HepG2 (cell line): Measurements from ENCODE around the gene HSD3B7. TPM values are rescaled to one million over a fixed set of nuclear protein-coding genes. Genes with fewer than 3 reads are reported as not detected.

Experiments
- AFF4 ChIP-seq: sonication (generic); formaldehyde crosslinking; IDR thresholded peaks from 2 replicates; pipeline ENCODE4 v1.4.0; 2020; ENCODE audit warnings: missing genetic modification reagents
- DDIT3 ChIP-seq: sonication (generic); formaldehyde crosslinking; IDR thresholded peaks from 2 replicates; pipeline ENCODE4 v1.4.0; 2020; ENCODE audit warnings: mild to moderate bottlenecking, missing genetic modification reagents
- DR1 ChIP-seq: sonication (generic); formaldehyde crosslinking; IDR thresholded peaks from 2 replicates; pipeline ENCODE4 v1.8.0; 2021; ENCODE audit warnings: mild to moderate bottlenecking, missing genetic modification reagents, inconsistent platforms
- FOXM1 ChIP-seq: sonication (generic); formaldehyde crosslinking; IDR thresholded peaks from 2 replicates; pipeline ENCODE4 v1.5.0; 2020; ENCODE audit warnings: missing genetic modification reagents
- KMT2B ChIP-seq: IDR thresholded peaks from 2 replicates; pipeline ENCODE4 v1.6.1; 2016; ENCODE audit warnings: missing genetic modification reagents, missing compliant biosample characterization
- ONECUT2 ChIP-seq: sonication (generic); formaldehyde crosslinking; IDR thresholded peaks from 2 replicates; pipeline ENCODE4 v1.4.0; 2020; ENCODE audit warnings: missing genetic modification reagents
- PREB ChIP-seq: sonication (generic); formaldehyde crosslinking; IDR thresholded peaks from 2 replicates; pipeline ENCODE4 v1.4.0; 2020; ENCODE audit warnings: missing genetic modification reagents
- RERE ChIP-seq: IDR thresholded peaks from 2 replicates; pipeline ENCODE4 v1.6.1; 2016; ENCODE audit warnings: low read depth, missing genetic modification reagents, missing compliant biosample characterization
- RNF2 ChIP-seq: fragments of 450-650 bp; conservative IDR thresholded peaks from 2 replicates; pipeline ENCODE4 v1.6.1; 2016; ENCODE audit warnings: low read depth
- RORA ChIP-seq: sonication (generic); formaldehyde crosslinking; IDR thresholded peaks from 2 replicates; pipeline ENCODE4 v1.5.0; 2020; ENCODE audit warnings: mild to moderate bottlenecking, missing genetic modification reagents, moderate library complexity
- TBP ChIP-seq: sonication (generic); formaldehyde crosslinking; IDR thresholded peaks from 2 replicates; pipeline ENCODE4 v1.5.0; 2020; ENCODE audit warnings: missing genetic modification reagents
- TOE1 ChIP-seq: sonication (generic); formaldehyde crosslinking; IDR thresholded peaks from 2 replicates; pipeline ENCODE4 v1.4.0; 2020; ENCODE audit warnings: mild to moderate bottlenecking, missing genetic modification reagents
- YEATS4 ChIP-seq: sonication (generic); formaldehyde crosslinking; IDR thresholded peaks from 2 replicates; pipeline ENCODE4 v1.4.0; 2020; ENCODE audit warnings: missing genetic modification reagents, borderline replicate concordance
- ZFP37 ChIP-seq: sonication (generic); formaldehyde crosslinking; IDR thresholded peaks from 2 replicates; pipeline ENCODE4 v1.4.0; 2020; ENCODE audit warnings: missing genetic modification reagents, borderline replicate concordance
- ZFP91 ChIP-seq: sonication (generic); formaldehyde crosslinking; IDR thresholded peaks from 2 replicates; pipeline ENCODE4 v1.9.0; 2022; ENCODE audit warnings: missing genetic modification reagents, mild to moderate bottlenecking, borderline replicate concordance
- ZFY ChIP-seq: sonication (generic); formaldehyde crosslinking; IDR thresholded peaks from 2 replicates; pipeline ENCODE4 v1.4.0; 2020; ENCODE audit warnings: missing genetic modification reagents
- ZNF816 ChIP-seq: sonication (generic); formaldehyde crosslinking; IDR thresholded peaks from 2 replicates; pipeline ENCODE4 v1.8.0; 2022; ENCODE audit warnings: missing genetic modification reagents, mild to moderate bottlenecking, borderline replicate concordance
- polyA plus RNA-seq, 8 experiments: library from polyadenylated mRNA; depleted of rRNA in 3 of 8; stranded (reverse) in 7 of 8; unstranded in 1 of 8; fragments of >200 nt; fragmentation: Illumina TruSeq in 4 of 8; extraction: Trizol in 4 of 8; gene quantifications; 2 replicates each; pipeline versions ENCODE4 v1.2.1 to v1.2.3, GENCODE V29; 2011 to 2016; ENCODE audit warnings: low read depth in 4 of 8, missing spikeins in 1 of 8, mixed read lengths in 1 of 8; ENCODE audit not compliant: insufficient read depth in 1 of 8
- total RNA-seq, 5 experiments: library from RNA; depleted of rRNA; stranded (reverse); fragments of >200 nt; fragmentation: Illumina TruSeq; extraction: Trizol; gene quantifications; 2 replicates each; pipeline ENCODE4 v1.2.3, GENCODE V29; 2016; ENCODE audit warnings: low read depth in 1 of 5

The HSD3B7 gene
- total and polyA plus RNA-seq, 2 of the 13 experiments (the other 11 are each of a cell fraction or from before 2014, with no cell fraction given) = 32.9 to 69.7 TPM

GRCh38 chr16:30953511-30954124 is 31.4 kb upstream of the HSD3B7 start (continued):
- TF ChIP-seq RERE (CRISPR knock-in tag) (no peak), ZFY (CRISPR knock-in tag) (peak; percentile 61), DDIT3 (CRISPR knock-in tag) (no peak), RNF2 (no peak), ZFP37 (no peak), ONECUT2 (CRISPR knock-in tag) (no peak), ZFP91 (CRISPR knock-in tag) (peak; percentile 74; the same call in 1 of the 2 replicates), AFF4 (CRISPR knock-in tag) (no peak), KMT2B (CRISPR knock-in tag) (peak; percentile 57; the same call in 1 of the 2 replicates), YEATS4 (no peak), ZNF816 (CRISPR knock-in tag) (no peak), DR1 (CRISPR knock-in tag) (0 out of 2 replicates have a peak, but pooled peaks have one; percentile 19), FOXM1 (CRISPR knock-in tag) (no peak), TBP (CRISPR knock-in tag) (no peak), PREB (CRISPR knock-in tag) (no peak), TOE1 (CRISPR knock-in tag) (peak; percentile 62; the same call in 1 of the 2 replicates), RORA (CRISPR knock-in tag) (no peak)
